ENCODE results near the gene ARFIP2.

ARFIP2 gene

GRCh38 chr11:6486256-6486655, 5.1 kb upstream of the ARFIP2 start:
- TF ChIP-seq YY1 (IDR thresholded peaks at IDR 0.05; ENCODE audit: low read depth): no peak
- TF ChIP-seq CREB1 (IDR thresholded peaks at IDR 0.05; ENCODE audit: low read depth): no peak

- TF ChIP-seq TAF1 (IDR thresholded peaks at IDR 0.05; ENCODE audit: low read depth): no peak
- TF ChIP-seq EP300 (IDR thresholded peaks at IDR 0.05; ENCODE audit: borderline replicate concordance): no peak
- no peak for TF ChIP-seq TCF12 (IDR thresholded peaks at IDR 0.05; ENCODE audit: low read depth)
- TF ChIP-seq YY1 (IDR thresholded peaks at IDR 0.05; ENCODE audit: low read depth): no peak
- no peak for TF ChIP-seq RAD21 (IDR thresholded peaks at IDR 0.05; ENCODE audit: low read depth)
- TF ChIP-seq FOXM1 (IDR thresholded peaks at IDR 0.05; ENCODE audit: borderline replicate concordance, low read depth): no peak
- no peak for TF ChIP-seq REST (IDR thresholded peaks at IDR 0.05; ENCODE audit: low read depth)
- no peak for TF ChIP-seq TEAD4 (IDR thresholded peaks at IDR 0.05)
- TF ChIP-seq ZBTB7A (IDR thresholded peaks at IDR 0.05; ENCODE audit: low read depth): no peak
- no peak for TF ChIP-seq CREB1 (IDR thresholded peaks at IDR 0.05; ENCODE audit: low read depth)
- no peak for TF ChIP-seq MAX (IDR thresholded peaks at IDR 0.05)
Observed at GRCh38 chr11:6485661-6486060, 4.5 kb upstream of the ARFIP2 start.

GRCh38 chr11:6483015-6483414, 1.9 kb upstream of the ARFIP2 start:
- TF ChIP-seq ZBTB7A (IDR thresholded peaks at IDR 0.05; ENCODE audit: low read depth) (no peak), NFIC (IDR thresholded peaks at IDR 0.05) (no peak), EP300 (IDR thresholded peaks at IDR 0.05; ENCODE audit: borderline replicate concordance) (no peak)

- no peak for TF ChIP-seq EP300 (IDR thresholded peaks at IDR 0.05; ENCODE audit: borderline replicate concordance)
- TF ChIP-seq EGR1 (IDR thresholded peaks at IDR 0.05): no peak
- TF ChIP-seq RAD21 (IDR thresholded peaks at IDR 0.05; ENCODE audit: low read depth): no peak
- TF ChIP-seq NFIC (IDR thresholded peaks at IDR 0.05): no peak
- no peak for TF ChIP-seq YY1 (IDR thresholded peaks at IDR 0.05; ENCODE audit: low read depth)
- TF ChIP-seq TCF12 (IDR thresholded peaks at IDR 0.05; ENCODE audit: low read depth): no peak
Observed at GRCh38 chr11:6482441-6482840, 1.3 kb upstream of the ARFIP2 start.

GRCh38 chr11:6481924-6482275, 769 bp upstream of the ARFIP2 start:
- TF ChIP-seq NFIC (IDR thresholded peaks at IDR 0.05): no peak
- no peak for TF ChIP-seq EGR1 (IDR thresholded peaks at IDR 0.05)
- no peak for TF ChIP-seq RAD21 (IDR thresholded peaks at IDR 0.05; ENCODE audit: low read depth)
- no peak for TF ChIP-seq CEBPB (IDR thresholded peaks at IDR 0.05)
- no peak for TF ChIP-seq YY1 (IDR thresholded peaks at IDR 0.05; ENCODE audit: low read depth)
- no peak for TF ChIP-seq TCF12 (IDR thresholded peaks at IDR 0.05; ENCODE audit: low read depth)
- TF ChIP-seq MAX (IDR thresholded peaks at IDR 0.05): no peak
- no peak for TF ChIP-seq USF1 (IDR thresholded peaks at IDR 0.05)
- no peak for TF ChIP-seq CREB1 (IDR thresholded peaks at IDR 0.05; ENCODE audit: low read depth)

- TF ChIP-seq ZBTB7A (IDR thresholded peaks at IDR 0.05; ENCODE audit: low read depth): no peak
- no peak for TF ChIP-seq TEAD4 (IDR thresholded peaks at IDR 0.05)
- TF ChIP-seq EP300 (IDR thresholded peaks at IDR 0.05; ENCODE audit: borderline replicate concordance): no peak
- no peak for TF ChIP-seq TAF1 (IDR thresholded peaks at IDR 0.05; ENCODE audit: low read depth)
- no peak for TF ChIP-seq FOXM1 (IDR thresholded peaks at IDR 0.05; ENCODE audit: borderline replicate concordance, low read depth)
- TF ChIP-seq YY1 (IDR thresholded peaks at IDR 0.05; ENCODE audit: low read depth): no peak
- no peak for TF ChIP-seq EGR1 (IDR thresholded peaks at IDR 0.05)
- no peak for TF ChIP-seq RAD21 (IDR thresholded peaks at IDR 0.05; ENCODE audit: low read depth)
- TF ChIP-seq MAX (IDR thresholded peaks at IDR 0.05): no peak
- no peak for TF ChIP-seq TCF12 (IDR thresholded peaks at IDR 0.05; ENCODE audit: low read depth)
- TF ChIP-seq CEBPB (IDR thresholded peaks at IDR 0.05): no peak
- no peak for TF ChIP-seq REST (IDR thresholded peaks at IDR 0.05; ENCODE audit: low read depth)
- no peak for TF ChIP-seq NFIC (IDR thresholded peaks at IDR 0.05)
- no peak for TF ChIP-seq USF1 (IDR thresholded peaks at IDR 0.05)
Observed at GRCh38 chr11:6480299-6480914, 724 bp downstream of the ARFIP2 start.
